Measurements from ENCODE around the gene FASN. TPM values are rescaled to one million over a fixed set of nuclear protein-coding genes. Genes with fewer than 3 reads are reported as not detected.

Gene FASN
- total RNA-seq, 1 donor from 2014 or later, result 181 TPM

- intact Hi-C loops (cut with micrococcal nuclease), result no loop called here
Observed at GRCh38 chr17:82079001-82079677, 18.9 kb downstream of the FASN start.

- intact Hi-C loops (cut with micrococcal nuclease), result no loop called here
Observed at GRCh38 chr17:82078433-82078832, 19.6 kb downstream of the FASN start.

- intact Hi-C loops (cut with micrococcal nuclease), result no loop called here
Observed at GRCh38 chr17:82077617-82078358, 20.2 kb downstream of the FASN start.

- intact Hi-C loops (cut with micrococcal nuclease), result no loop called here
Observed at GRCh38 chr17:82076785-82077591, 21.0 kb downstream of the FASN start.

GRCh38 chr17:82076018-82076784 lies 21.8 kb downstream of the FASN start:
- intact Hi-C loops (cut with micrococcal nuclease), result no loop called here

GRCh38 chr17:82073446-82073845 lies 24.6 kb downstream of the FASN start:
- intact Hi-C loops (cut with micrococcal nuclease), result no loop called here

- intact Hi-C loops (cut with micrococcal nuclease), result no loop called here
Observed at GRCh38 chr17:82072827-82073226, 25.2 kb downstream of the FASN start.

GRCh38 chr17:82070611-82071010 lies 27.4 kb downstream of the FASN start:
- intact Hi-C loops (cut with micrococcal nuclease), result no loop called here

- intact Hi-C loops (cut with micrococcal nuclease), result no loop called here
Observed at GRCh38 chr17:82065638-82066303, 32.3 kb downstream of the FASN start, which contains the start of gene DUS1L. DUS1L (minus strand) TSS chr17:82065804; CDS start chr17:82065059, 745 bp downstream.

- intact Hi-C loops (cut with micrococcal nuclease), result no loop called here
Observed at GRCh38 chr17:82065193-82065637, 32.8 kb downstream of the FASN start.

GRCh38 chr17:82064433-82065192 lies 33.4 kb downstream of the FASN start:
- intact Hi-C loops (cut with micrococcal nuclease), result no loop called here

GRCh38 chr17:82063424-82064415 lies 34.3 kb downstream of the FASN start:
- intact Hi-C loops (cut with micrococcal nuclease), result no loop called here

GRCh38 chr17:82062984-82063368 lies 35.1 kb downstream of the FASN start:
- intact Hi-C loops (cut with micrococcal nuclease), result no loop called here

GRCh38 chr17:82062076-82062983 lies 35.7 kb downstream of the FASN start:
- intact Hi-C loops (cut with micrococcal nuclease), result no loop called here

GRCh38 chr17:82061047-82061925 lies 36.8 kb downstream of the FASN start:
- intact Hi-C loops (cut with micrococcal nuclease), result no loop called here

GRCh38 chr17:82060614-82061013 lies 37.4 kb downstream of the FASN start:
- intact Hi-C loops (cut with micrococcal nuclease), result no loop called here

GRCh38 chr17:82060001-82060380 lies 38.0 kb downstream of the FASN start:
- intact Hi-C loops (cut with micrococcal nuclease), result no loop called here
